ENCODE data around the gene IGSF3. TPM values are rescaled to one million over a fixed set of nuclear protein-coding genes. Genes with fewer than 3 reads are reported as not detected.
A peak's percentile ranks its signal among the peaks of the same experiment; 100 is the strongest.

Gene IGSF3
- total RNA-seq, 2 donors from 2014 or later, result 2.1 to 10.0 TPM

GRCh38 chr1:116529681-116530080, 137.9 kb downstream of the IGSF3 start:
- peaks cover 9% of the 10 kb centered on the region for H3K9me3 Mint-ChIP-seq

GRCh38 chr1:116529199-116529631, 138.3 kb downstream of the IGSF3 start:
- ATAC-seq (replicated peaks), result no peak

More at GRCh38 chr1:116529681-116530080, 137.9 kb downstream of the IGSF3 start:
- Mint-ChIP-seq H3K27me3 (no peaks in the 10 kb centered on the region), H3K36me3 (ENCODE audit: low read depth) (peaks cover 84% of the 10 kb centered on the region), H3K4me1 (peaks cover 16% of the 10 kb centered on the region), H3K27ac (no peak overlapping the region), H3K4me3 (no peak overlapping the region)
- ATAC-seq (replicated peaks), result peak; percentile 64

GRCh38 chr1:116528329-116529083, 139.0 kb downstream of the IGSF3 start:
- no peaks in the 10 kb centered on the region for H3K27me3 Mint-ChIP-seq
- peaks cover 9% of the 10 kb centered on the region for H3K9me3 Mint-ChIP-seq
- ATAC-seq (replicated peaks), result no peak
- H3K36me3 Mint-ChIP-seq (ENCODE audit: low read depth), result peaks cover 72% of the 10 kb centered on the region
- peaks cover 16% of the 10 kb centered on the region for H3K4me1 Mint-ChIP-seq
- no peak overlapping the region for H3K4me3 Mint-ChIP-seq
- H3K27ac Mint-ChIP-seq, result no peak overlapping the region

More at GRCh38 chr1:116529199-116529631, 138.3 kb downstream of the IGSF3 start:
- Mint-ChIP-seq H3K27me3 (no peaks in the 10 kb centered on the region), H3K36me3 (ENCODE audit: low read depth) (peaks cover 79% of the 10 kb centered on the region), H3K4me3 (no peak overlapping the region), H3K27ac (no peak overlapping the region), H3K4me1 (peaks cover 16% of the 10 kb centered on the region), H3K9me3 (peaks cover 9% of the 10 kb centered on the region)

GRCh38 chr1:116525440-116525839, 142.1 kb downstream of the IGSF3 start:
- Mint-ChIP-seq H3K9me3 (peaks cover 9% of the 10 kb centered on the region), H3K4me3 (no peak overlapping the region), H3K27me3 (no peaks in the 10 kb centered on the region), H3K4me1 (peaks cover 12% of the 10 kb centered on the region), H3K36me3 (ENCODE audit: low read depth) (peaks cover 73% of the 10 kb centered on the region), H3K27ac (peak overlapping the region; percentile 67)
- ATAC-seq (replicated peaks), result no peak

Other genes with a start within 250 kb of the IGSF3 start
- 10 to 100 TPM; 36.8 to 40.5 TPM for gene CD58, start 96.7 kb downstream of the IGSF3 start, total RNA-seq
- 100 to 1,000 TPM; 303 to 473 TPM for gene CD2, start 86.7 kb upstream of the IGSF3 start, total RNA-seq
- 10 to 100 TPM; 10.1 to 11.1 TPM for gene PTGFRN, start 242.2 kb upstream of the IGSF3 start, total RNA-seq